IMR-90 (cell line): ENCODE results near the gene TPGS1.

Experiments used
- CEBPB ChIP-seq: IDR thresholded peaks from 2 replicates; pipeline ENCODE4 v1.6.1; 2012; ENCODE audit warnings: low read depth, low read length, improper control_type of control experiment
- CTCF ChIP-seq: conservative IDR thresholded peaks from 2 replicates; pipeline ENCODE4 v1.5.1; 2012; ENCODE audit warnings: mild to moderate bottlenecking, low read depth, low read length, improper control_type of control experiment
- FOS ChIP-seq: fragments of 150-350 bp; IDR thresholded peaks from 2 replicates; pipeline ENCODE4 v1.6.1; 2016; ENCODE audit warnings: low read depth, low read length
- NFE2L2 ChIP-seq: fragments of 150-350 bp; IDR thresholded peaks from 2 replicates; pipeline ENCODE4 v1.6.1; 2016; ENCODE audit warnings: low read depth, mild to moderate bottlenecking, low read length
- POLR2A ChIP-seq: IDR thresholded peaks from 2 replicates; pipeline ENCODE4 v1.6.1; 2012; ENCODE audit warnings: mild to moderate bottlenecking, low read depth, low read length
- RAD21 ChIP-seq: IDR thresholded peaks from 2 replicates; pipeline ENCODE4 v1.6.1; 2012; ENCODE audit warnings: low read length, improper control_type of control experiment
- RCOR1 ChIP-seq: IDR thresholded peaks from 2 replicates; pipeline ENCODE4 v1.6.1; 2012; ENCODE audit warnings: mild to moderate bottlenecking, low read length, improper control_type of control experiment; ENCODE audit not compliant: insufficient replicate concordance
- RFX5 ChIP-seq: IDR thresholded peaks from 2 replicates; pipeline ENCODE4 v1.8.0; 2012; ENCODE audit warnings: low read depth, mild to moderate bottlenecking, low read length, moderate library complexity
- SMC3 ChIP-seq: fragments of 150-350 bp; IDR thresholded peaks from 2 replicates; pipeline ENCODE4 v1.6.1; 2016; ENCODE audit warnings: low read depth, mild to moderate bottlenecking, antibody characterized with exemption, low read length, moderate library complexity
- USF2 ChIP-seq: fragments of 150-350 bp; IDR thresholded peaks from 2 replicates; pipeline ENCODE4 v1.6.1; 2017; ENCODE audit warnings: mild to moderate bottlenecking, antibody characterized with exemption, low read length, low read depth

- TF ChIP-seq FOS (no peak), CTCF (0 out of 2 replicates have a peak, but pooled peaks have one; percentile 2), POLR2A (peak; percentile 54; the same call in 1 of the 2 replicates), USF2 (peak; percentile 42; the same call in 1 of the 2 replicates), SMC3 (no peak), RFX5 (no peak), RAD21 (no peak), NFE2L2 (no peak), CEBPB (no peak), RCOR1 (no peak)
Observed at GRCh38 chr19:488505-489417, 18.5 kb upstream of the TPGS1 start.
